Hematopoietic multipotent progenitor cell treated with erythropoietin and hydrocortisone succinate and interleukin-3 and kit ligand, for 6 days (in vitro differentiated cells): ENCODE data around the gene TNS4.

Experiments
- DNase-seq: peaks from one replicate; pipeline ENCODE4 v3.0.0-alpha.2; 2015

Gene TNS4

GRCh38 chr17:40470932-40471828 is 30.2 kb downstream of the TNS4 start:
- DNase-seq = peak; percentile 29

GRCh38 chr17:40469805-40470675 is 31.4 kb downstream of the TNS4 start:
- DNase-seq = no peak

GRCh38 chr17:40468560-40468959 is 32.9 kb downstream of the TNS4 start:
- DNase-seq = no peak

- no peak for DNase-seq
Observed at GRCh38 chr17:40467281-40467867, 34.0 kb downstream of the TNS4 start.

GRCh38 chr17:40466298-40466971 is 35.0 kb downstream of the TNS4 start:
- DNase-seq = no peak

GRCh38 chr17:40464392-40464855 is 37.0 kb downstream of the TNS4 start:
- DNase-seq = no peak

GRCh38 chr17:40463122-40463550 is 38.3 kb downstream of the TNS4 start:
- DNase-seq = no peak

GRCh38 chr17:40462343-40463121 is 38.9 kb downstream of the TNS4 start:
- DNase-seq = no peak

GRCh38 chr17:40461732-40462342 is 39.6 kb downstream of the TNS4 start:
- DNase-seq = no peak

GRCh38 chr17:40460968-40461731 is 40.3 kb downstream of the TNS4 start:
- no peak for DNase-seq

- DNase-seq = no peak
Observed at GRCh38 chr17:40460604-40460967, 40.8 kb downstream of the TNS4 start.

GRCh38 chr17:40459636-40460603 is 41.5 kb downstream of the TNS4 start:
- no peak for DNase-seq

GRCh38 chr17:40458851-40459482 is 42.5 kb downstream of the TNS4 start:
- DNase-seq = no peak

- no peak for DNase-seq
Observed at GRCh38 chr17:40457964-40458791, 43.2 kb downstream of the TNS4 start.

- no peak for DNase-seq
Observed at GRCh38 chr17:40457369-40457768, 44.1 kb downstream of the TNS4 start.

GRCh38 chr17:40456396-40456951 is 44.9 kb downstream of the TNS4 start:
- DNase-seq = no peak

GRCh38 chr17:40454613-40454995 is 46.8 kb downstream of the TNS4 start:
- no peak for DNase-seq
